ENCODE data around the gene ZNF451.

Gene ZNF451

DNA sequence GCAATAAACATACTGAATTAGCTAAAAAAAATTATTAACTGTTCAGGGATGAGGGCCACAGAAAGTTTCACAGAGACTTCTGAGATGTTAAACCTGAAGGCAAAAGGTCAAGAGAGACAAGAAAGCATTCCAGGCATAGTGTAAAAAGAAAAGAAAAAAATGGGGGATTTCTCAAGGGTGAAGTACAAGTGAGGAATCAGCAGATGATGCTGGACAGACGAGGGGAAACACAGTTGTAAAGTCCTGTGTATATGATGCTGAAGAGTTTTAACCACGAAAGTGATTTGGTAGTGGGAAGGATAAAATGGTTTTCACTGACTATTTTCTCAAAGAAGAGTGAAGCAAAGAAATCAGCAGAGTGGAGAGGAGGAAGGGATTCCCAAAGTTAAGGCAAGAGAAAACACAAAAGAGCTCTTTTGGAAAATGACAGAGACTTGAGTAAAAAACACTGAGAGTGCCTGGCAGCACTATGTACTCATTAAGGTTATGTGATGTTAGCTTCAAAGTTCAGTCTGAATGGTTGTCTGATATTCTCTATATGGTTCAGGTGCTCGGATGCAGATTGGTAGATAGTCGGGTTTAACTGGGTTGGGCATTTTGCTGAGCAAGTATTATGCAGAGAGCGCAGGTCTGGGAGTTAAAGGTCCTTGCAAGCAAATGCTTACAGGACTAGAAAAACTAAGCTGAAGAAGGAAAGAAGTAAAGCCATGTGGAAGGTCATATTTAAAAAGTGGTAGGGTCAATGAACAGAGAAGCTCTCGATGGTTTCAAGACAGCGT lies 115.8 kb downstream of the ZNF451 start:
- no peak for DNase-seq (ENCODE audit: low spot score)

DNA sequence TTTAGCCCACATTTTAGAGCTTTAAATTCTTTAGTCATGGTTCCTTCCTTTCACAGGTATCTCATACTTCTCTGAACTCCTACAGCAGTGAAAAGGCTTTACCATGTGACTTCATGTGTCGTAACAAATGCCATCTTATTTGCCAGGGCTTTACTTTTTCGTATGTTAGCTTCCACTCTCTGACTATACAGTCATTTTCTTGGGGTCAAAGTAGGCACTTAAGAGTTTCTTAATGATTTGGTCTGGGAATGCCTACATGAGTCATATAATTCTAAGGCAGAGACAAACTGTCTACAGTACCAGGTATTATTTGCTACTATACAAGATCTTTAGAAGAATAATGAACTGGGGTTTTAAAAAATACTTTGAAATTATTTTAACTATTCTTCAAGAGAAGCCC lies 117.2 kb downstream of the ZNF451 start:
- no peak for DNase-seq (ENCODE audit: low spot score)

DNA sequence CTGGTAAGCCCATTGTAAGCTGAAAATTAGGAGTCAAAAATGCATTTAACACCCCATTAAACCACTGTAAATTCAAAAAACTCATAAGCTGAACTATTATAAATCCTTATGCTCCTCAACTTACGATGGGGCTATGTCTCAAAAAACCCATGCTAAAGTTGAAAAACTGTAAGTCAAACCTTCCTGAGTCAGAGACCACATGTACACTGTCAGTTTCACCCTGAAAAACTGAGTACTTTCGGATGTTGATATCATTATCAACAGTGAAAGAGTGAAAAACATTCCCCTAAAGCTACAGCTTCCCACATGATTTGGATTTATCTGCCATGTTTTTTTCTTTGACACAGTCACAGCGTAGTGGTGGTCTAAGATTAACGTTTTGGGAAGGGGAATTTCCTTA lies 117.9 kb downstream of the ZNF451 start:
- no peak for DNase-seq (ENCODE audit: low spot score)

DNA sequence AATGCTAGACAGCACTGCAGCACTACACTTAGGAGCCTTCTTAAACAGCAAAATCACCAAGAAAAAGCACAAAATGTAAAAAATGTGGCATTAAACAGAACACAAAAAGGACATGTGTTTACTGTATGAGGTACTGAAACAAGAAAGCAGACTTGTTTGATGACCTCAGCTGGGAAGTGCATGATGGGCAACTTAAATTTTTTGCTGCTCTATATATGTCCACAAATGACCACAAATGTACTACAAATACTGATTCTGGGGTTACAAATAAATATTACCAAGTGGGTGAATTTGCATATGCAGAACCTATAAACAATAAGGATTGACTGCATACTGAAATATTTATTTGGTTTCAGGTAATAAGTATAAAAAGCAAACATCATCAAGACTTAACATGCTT lies 119.0 kb downstream of the ZNF451 start:
- no peak for DNase-seq (ENCODE audit: low spot score)

DNA sequence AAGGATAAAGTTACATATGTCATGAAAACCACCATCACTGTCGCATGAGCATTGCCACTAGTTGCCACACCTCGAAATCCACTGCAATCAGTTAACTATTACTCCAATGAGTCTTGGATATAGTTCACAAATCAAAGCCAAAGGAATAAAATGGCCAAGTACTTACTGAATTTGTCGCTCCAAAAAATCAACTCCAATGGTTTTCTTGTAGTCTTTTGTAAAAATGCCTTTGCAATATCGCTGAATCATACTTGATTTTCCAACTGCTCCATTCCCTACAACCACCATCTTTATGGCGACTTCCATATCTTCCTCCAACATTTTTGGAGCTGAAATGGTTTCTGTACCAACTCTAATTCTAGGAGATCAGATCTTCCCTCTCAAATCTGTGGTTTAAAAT lies 120.1 kb downstream of the ZNF451 start:
- no peak for DNase-seq (ENCODE audit: low spot score)

DNA sequence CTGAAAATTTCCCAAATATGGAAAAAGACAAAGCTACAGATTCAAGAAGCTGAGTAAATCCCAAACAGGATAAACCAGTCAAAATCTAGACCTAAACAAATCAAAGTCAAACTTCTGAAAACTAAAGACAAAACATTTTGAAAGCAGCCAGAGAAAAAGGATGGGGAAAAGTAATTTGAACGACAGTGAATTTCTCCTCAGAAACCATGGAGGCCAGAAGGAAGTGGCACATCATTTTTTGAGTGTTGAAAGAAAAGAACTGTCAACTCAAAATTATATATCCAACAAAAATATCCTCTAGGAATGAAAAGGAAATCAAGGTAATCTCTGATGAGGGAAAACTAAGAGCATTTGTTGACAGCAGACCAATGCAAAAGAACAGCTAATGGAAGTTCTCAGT lies 125.3 kb downstream of the ZNF451 start:
- no peak for DNase-seq (ENCODE audit: low spot score)

DNA sequence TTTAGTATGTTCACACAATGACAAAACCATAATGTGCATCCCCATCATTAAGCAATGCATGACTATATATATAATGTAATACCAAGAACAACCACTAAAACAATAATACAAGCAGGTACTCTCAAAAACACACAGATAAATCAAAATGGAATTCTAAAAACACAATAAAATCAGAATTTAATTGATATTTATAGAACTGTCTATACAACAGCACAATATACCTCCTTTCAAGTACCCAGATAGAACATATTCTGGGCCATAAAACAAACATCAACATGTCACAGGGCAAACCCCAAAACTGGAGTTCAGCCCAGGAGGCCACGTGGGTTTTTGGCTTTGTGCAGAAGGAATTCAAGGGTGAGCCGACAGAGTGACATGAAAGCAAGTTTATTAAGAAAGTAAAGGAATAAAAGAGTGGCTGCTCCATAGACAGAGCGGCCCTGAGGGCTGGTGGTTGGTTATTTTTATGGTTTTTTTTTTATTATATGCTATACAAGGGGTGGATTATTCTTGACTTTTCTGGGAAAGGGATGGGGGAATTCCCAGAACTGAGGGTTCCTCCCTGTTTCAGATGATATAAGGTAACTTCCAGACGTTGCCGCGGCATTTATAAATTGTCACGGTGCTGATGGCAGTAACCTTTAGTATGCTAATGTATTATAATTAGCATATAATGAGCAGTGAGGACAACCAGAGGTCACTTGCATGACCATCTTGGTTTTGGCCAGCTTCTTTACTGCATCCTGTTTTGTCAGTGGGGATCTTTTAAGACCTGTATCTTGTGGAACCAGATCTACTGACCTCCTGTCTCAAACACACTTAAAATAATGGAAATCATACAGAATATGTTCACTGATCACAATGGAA lies 126.5 kb downstream of the ZNF451 start:
- DNase-seq (ENCODE audit: low spot score), result no peak

DNA sequence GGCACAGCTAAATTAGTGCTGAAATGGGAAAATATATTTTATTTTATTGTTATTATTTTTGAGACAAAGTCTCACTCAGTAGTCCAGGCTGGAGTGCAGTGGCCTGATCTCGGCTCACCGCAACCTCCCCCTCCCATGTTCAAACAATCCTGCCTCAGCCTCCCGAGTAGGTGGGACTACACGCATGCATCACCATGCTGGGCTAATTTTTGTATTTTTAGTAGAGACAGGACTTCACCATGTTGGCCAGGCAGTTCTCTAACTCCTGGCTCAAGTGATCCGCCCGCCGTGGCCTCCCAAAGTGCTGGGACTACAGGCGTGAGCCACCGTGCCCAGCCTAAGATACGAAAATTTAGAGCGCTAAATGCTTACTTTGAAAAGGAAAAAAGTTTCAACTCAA lies 127.3 kb downstream of the ZNF451 start:
- no peak for DNase-seq (ENCODE audit: low spot score)

All from NAMALWA (cell line).